Cardiac muscle cell (in vitro differentiated cells and primary cell): ENCODE results near the gene ID2. TPM values are rescaled to one million over a fixed set of nuclear protein-coding genes. Genes with fewer than 3 reads are reported as not detected.

Experiments used
- DNase-seq, 2 donors: peaks; one replicate each; pipeline versions ENCODE4 v3.0.0 to v3.0.0-alpha.2; 2010 to 2017; ENCODE audit warnings: low read depth in 1 of 2, low spot score in 1 of 2
- H3K27ac ChIP-seq: fragments of 200-600 bp; sonication (generic); 2 replicates; pipeline ENCODE4 v1.5.1; 2016
- H3K27me3 ChIP-seq: fragments of 200-600 bp; sonication (generic); 2 replicates; pipeline ENCODE4 v1.6.0; 2016; ENCODE audit warnings: control low read depth
- H3K36me3 ChIP-seq: fragments of 200-600 bp; sonication (generic); 2 replicates; pipeline ENCODE4 v1.5.1; 2016; ENCODE audit warnings: control low read depth
- H3K4me1 ChIP-seq: fragments of 200-600 bp; sonication (generic); 2 replicates; pipeline ENCODE4 v1.8.1; 2017; ENCODE audit warnings: low read depth, mild to moderate bottlenecking, mixed run types
- H3K4me3 ChIP-seq: fragments of 200-600 bp; sonication (generic); 2 replicates; pipeline ENCODE4 v1.5.1; 2016; ENCODE audit warnings: mild to moderate bottlenecking
- H3K9me3 ChIP-seq: fragments of 200-600 bp; sonication (generic); 2 replicates; pipeline ENCODE4 v1.5.1; 2017; ENCODE audit warnings: low read depth, mild to moderate bottlenecking, control low read depth
- polyA plus RNA-seq: library from polyadenylated mRNA; unstranded; fragments of >200 nt; fragmentation: Nextera tagmentation; extraction: Ambion mirVana; gene quantifications from 2 replicates; pipeline ENCODE4 v1.2.1, GENCODE V29; 2016
- total RNA-seq: library from RNA; depleted of rRNA; stranded (reverse); fragments of >200 nt; gene quantifications from 2 replicates; pipeline ENCODE4 v1.2.3, GENCODE V29; 2016
- TF ChIP-seq, protein P1 (sequence below): IDR thresholded peaks from 2 replicates; pipeline ENCODE4 v1.5.1; 2012; ENCODE audit warnings: low read depth, mild to moderate bottlenecking, low read length

The ID2 gene
- total and polyA plus RNA-seq, 2 experiments from 2014 or later, result 409 to 780 TPM

DNA sequence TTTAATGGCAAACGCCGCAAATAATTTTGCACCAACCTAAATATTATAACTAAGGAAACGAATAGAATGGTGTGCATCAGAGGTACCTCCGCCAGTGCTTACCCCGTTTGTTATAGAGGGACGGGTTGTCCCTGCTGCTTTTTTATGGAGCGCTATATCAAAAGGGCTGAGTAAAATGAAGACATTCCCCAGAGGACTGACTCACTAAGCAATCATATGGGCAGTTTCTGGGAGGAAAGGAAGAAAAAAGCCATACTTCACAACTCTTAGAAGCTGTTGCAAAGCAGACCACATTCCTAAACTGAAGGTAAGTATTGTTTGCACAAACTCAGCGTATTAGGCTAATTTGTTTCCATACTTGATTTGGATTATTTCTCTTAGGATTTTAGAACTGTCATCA, 12.9 kb downstream of the ID2 start:
- TF ChIP-seq, protein P1, sequence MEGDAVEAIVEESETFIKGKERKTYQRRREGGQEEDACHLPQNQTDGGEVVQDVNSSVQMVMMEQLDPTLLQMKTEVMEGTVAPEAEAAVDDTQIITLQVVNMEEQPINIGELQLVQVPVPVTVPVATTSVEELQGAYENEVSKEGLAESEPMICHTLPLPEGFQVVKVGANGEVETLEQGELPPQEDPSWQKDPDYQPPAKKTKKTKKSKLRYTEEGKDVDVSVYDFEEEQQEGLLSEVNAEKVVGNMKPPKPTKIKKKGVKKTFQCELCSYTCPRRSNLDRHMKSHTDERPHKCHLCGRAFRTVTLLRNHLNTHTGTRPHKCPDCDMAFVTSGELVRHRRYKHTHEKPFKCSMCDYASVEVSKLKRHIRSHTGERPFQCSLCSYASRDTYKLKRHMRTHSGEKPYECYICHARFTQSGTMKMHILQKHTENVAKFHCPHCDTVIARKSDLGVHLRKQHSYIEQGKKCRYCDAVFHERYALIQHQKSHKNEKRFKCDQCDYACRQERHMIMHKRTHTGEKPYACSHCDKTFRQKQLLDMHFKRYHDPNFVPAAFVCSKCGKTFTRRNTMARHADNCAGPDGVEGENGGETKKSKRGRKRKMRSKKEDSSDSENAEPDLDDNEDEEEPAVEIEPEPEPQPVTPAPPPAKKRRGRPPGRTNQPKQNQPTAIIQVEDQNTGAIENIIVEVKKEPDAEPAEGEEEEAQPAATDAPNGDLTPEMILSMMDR, result no peak
- H3K4me3 ChIP-seq, result no peak overlapping the region
- H3K4me1 ChIP-seq, result no peaks in the 10 kb centered on the region
- H3K27ac ChIP-seq, result no peak overlapping the region
- no peaks in the 10 kb centered on the region for H3K36me3 ChIP-seq
- H3K9me3 ChIP-seq, result no peaks in the 10 kb centered on the region
- H3K27me3 ChIP-seq, result no peaks in the 10 kb centered on the region
- peak in 1 of 2 donors; percentile 42 for DNase-seq

DNA sequence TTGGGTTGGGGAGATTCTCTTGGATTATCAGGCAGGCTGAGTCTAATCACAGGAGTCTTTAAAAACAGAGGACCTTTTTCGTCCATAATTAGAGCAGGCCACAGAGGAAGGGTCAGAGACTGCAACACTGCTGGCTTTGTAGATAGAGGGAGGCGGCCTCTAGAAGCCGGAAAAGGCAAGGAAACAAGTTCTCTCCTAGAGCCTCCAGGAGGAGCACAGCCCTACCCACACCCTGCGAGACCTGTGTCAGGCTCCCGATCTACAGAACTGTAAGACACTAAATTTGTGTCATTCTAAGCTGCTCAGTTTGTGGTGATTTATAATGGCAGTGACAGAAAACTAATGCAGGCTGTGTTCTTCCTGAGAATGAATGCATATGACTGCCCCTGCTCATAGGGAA, 15.3 kb downstream of the ID2 start:
- Histone ChIP-seq H3K36me3 (no peaks in the 10 kb centered on the region), H3K4me3 (no peak overlapping the region), H3K27me3 (no peaks in the 10 kb centered on the region), H3K4me1 (no peaks in the 10 kb centered on the region), H3K9me3 (no peaks in the 10 kb centered on the region), H3K27ac (no peak overlapping the region)
- TF ChIP-seq, protein P1, result no peak
- DNase-seq, result no peak

DNA sequence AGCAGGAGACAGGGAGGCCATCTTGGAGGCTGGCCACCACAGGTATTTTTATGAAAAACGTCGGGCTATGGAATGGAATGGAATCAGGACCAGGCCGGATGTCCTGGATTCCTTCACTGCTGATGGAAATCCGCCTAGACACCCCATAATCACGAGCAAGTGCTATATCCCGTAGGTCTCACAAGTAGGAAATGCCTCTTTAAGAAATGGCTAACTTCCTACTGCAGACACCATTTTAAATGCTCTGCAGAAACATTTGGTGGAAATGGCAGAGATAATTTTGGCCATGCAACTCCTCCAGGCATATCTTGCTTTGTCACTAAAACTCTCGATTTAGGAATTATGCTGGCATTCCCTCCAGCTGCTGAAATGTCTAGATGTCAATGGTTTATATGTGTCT, 18.0 kb downstream of the ID2 start:
- no peak overlapping the region for H3K27ac ChIP-seq
- no peak overlapping the region for H3K4me3 ChIP-seq
- TF ChIP-seq, protein P1, result no peak
- H3K9me3 ChIP-seq, result no peaks in the 10 kb centered on the region
- DNase-seq, result no peak
- H3K36me3 ChIP-seq, result no peaks in the 10 kb centered on the region
- no peaks in the 10 kb centered on the region for H3K4me1 ChIP-seq
- H3K27me3 ChIP-seq, result no peaks in the 10 kb centered on the region

DNA sequence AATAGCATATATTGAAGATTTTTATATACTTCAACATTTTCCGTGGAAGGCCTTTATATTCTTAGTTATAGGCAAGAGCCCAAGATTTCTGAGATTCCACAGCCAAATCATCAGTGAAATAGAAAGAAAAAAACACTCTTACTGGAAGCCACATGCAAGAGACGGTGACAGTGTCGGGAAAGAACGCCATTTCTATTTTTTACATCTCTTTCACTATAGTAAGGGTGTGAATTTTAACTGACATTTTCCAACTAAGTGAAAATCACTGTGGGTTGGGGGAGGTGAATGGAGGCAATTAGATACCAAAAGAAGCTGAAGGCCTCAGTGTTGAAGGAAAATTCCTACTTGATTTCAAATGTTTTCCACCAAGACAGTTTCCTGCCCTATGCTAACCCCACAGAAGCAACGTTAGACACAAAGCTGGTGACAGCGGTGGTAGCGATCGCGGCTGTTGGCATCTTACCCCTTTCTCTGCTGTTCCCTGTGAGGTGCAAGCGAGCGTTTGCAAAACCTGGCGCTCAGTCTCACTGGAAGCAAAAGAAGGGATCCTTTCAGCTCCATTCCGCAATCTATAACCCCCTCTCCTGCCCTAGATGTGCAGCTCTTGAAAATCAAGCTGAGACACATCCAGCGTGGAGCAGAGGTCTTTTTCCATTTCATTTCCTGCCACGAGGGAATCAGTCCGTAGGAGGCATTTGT, 20.0 kb downstream of the ID2 start:
- Histone ChIP-seq H3K4me1 (no peaks in the 10 kb centered on the region), H3K4me3 (no peak overlapping the region), H3K36me3 (no peaks in the 10 kb centered on the region), H3K27ac (no peak overlapping the region), H3K27me3 (no peaks in the 10 kb centered on the region), H3K9me3 (no peaks in the 10 kb centered on the region)
- TF ChIP-seq, protein P1, result no peak
- DNase-seq, result no peak

DNA sequence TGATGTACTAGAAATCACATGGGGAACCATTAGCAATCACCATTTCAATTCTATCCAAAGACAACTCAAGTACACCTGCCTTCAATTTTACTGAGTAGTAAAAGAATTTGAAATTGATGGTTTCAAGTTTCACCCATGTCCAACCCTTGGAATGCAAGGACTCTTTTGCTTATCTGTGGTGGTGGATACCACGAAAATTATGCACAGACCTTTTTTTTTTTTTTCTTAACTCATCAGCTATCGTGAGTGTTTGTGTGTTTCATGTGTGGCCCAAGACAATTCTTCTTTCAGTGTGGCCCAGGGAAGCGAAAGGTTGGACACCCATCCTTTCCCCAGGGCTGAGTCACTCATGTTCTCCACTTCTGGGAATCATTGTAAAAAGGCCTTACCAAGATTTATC, 23.1 kb downstream of the ID2 start:
- H3K27me3 ChIP-seq, result no peaks in the 10 kb centered on the region
- H3K4me1 ChIP-seq, result no peaks in the 10 kb centered on the region
- H3K27ac ChIP-seq, result no peak overlapping the region
- no peaks in the 10 kb centered on the region for H3K9me3 ChIP-seq
- H3K4me3 ChIP-seq, result no peak overlapping the region
- TF ChIP-seq, protein P1, result no peak
- peak in 1 of 2 donors; percentile 4 for DNase-seq
- H3K36me3 ChIP-seq, result no peaks in the 10 kb centered on the region
